GM10266 (cell line): Measurements from ENCODE around the gene LMBR1.
"Not testable (repeated sequence)": the region's sequence is repeated elsewhere in the genome, so short reads cannot be mapped to it uniquely, and the experiment has no call there.

Source experiments
- DNase-seq: peaks from one replicate; pipeline ENCODE4 v3.0.0; 2012; ENCODE audit errors: extremely low spot score
- TF ChIP-seq, protein P1 (sequence below): IDR thresholded peaks from 2 replicates; pipeline ENCODE4 v1.5.1; 2012; ENCODE audit warnings: mild to moderate bottlenecking, low read depth; ENCODE audit not compliant: control insufficient read depth, insufficient read depth; ENCODE audit errors: missing control alignments

LMBR1 gene

DNA sequence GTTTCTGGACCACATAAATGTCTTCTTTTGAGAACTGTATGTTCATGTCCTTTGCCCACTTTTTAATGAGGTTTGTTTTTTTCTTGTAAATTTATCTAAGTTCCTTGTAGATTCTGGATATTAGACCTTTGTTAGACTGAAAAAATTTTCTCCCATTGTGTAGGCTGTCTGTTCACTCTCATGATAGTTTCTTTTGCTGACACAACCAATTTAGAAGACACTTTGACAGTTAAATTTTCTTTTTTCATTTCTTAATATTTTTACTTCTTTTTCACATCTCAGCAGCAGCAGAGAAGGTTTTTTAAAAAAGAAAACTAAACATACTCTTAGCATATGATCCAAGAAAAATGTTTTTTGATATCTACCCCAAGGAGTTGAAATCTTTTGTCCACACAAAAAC lies 190.6 kb downstream of the LMBR1 start:
- TF ChIP-seq, protein P1, sequence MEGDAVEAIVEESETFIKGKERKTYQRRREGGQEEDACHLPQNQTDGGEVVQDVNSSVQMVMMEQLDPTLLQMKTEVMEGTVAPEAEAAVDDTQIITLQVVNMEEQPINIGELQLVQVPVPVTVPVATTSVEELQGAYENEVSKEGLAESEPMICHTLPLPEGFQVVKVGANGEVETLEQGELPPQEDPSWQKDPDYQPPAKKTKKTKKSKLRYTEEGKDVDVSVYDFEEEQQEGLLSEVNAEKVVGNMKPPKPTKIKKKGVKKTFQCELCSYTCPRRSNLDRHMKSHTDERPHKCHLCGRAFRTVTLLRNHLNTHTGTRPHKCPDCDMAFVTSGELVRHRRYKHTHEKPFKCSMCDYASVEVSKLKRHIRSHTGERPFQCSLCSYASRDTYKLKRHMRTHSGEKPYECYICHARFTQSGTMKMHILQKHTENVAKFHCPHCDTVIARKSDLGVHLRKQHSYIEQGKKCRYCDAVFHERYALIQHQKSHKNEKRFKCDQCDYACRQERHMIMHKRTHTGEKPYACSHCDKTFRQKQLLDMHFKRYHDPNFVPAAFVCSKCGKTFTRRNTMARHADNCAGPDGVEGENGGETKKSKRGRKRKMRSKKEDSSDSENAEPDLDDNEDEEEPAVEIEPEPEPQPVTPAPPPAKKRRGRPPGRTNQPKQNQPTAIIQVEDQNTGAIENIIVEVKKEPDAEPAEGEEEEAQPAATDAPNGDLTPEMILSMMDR = no peak
- no peak for DNase-seq

DNA sequence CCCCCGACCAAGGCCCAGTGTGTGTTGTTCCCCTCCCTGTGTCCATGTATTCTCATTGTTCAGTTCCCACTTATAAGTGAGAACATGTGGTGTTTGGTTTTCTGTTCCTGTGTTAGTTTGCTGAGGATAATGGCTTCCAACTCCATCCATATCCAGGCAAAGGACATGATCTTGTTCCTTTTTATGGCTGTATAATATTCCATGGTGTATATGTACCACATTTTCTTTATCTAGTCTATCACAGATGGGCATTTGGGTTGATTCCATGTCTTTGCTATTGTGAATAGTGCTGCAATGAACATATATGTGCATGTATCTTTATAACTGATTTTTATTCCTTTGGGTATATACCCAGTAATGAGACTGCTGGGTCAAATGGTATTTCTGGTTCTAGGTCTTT lies 191.2 kb downstream of the LMBR1 start:
- DNase-seq = not testable (repeated sequence)

DNA sequence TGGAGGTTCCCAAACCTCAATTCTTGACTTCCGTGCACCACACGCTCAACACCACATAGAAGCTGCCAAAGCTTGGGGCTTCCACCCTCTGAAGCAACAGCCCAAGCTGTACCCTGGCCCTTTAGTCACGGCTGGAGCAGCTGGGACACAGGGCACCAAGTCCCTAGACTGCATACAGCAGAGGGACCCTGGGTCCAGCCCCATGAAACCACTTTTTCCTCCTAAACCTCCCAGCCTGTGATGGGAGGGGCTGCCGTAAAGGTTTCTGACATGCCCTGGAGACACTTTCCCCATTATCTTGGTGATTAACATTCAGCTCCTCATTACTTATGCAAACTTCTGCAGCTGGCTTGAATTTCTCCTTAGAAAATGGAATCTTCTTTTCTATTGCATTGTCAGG lies 194.5 kb downstream of the LMBR1 start:
- DNase-seq = not testable (repeated sequence)

DNA sequence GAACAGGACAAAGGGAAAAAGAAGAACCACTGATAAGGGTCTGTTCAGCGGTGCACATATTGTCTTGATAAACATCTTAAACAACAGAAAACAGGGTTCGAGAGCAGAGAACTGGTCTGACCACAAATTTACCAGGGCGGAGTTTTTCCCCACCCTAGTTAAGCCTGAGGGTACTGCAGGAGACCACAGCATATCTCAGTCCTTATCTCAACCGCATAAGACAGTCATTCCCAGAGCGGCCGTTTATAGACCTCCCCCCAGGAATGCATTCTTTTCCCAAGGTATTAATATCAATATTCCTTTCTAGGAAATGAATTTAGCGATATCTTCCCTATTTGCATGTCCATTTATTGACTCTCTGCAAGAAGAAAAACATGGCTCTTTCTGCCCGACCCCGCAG lies 195.7 kb downstream of the LMBR1 start:
- not testable (repeated sequence) for DNase-seq

DNA sequence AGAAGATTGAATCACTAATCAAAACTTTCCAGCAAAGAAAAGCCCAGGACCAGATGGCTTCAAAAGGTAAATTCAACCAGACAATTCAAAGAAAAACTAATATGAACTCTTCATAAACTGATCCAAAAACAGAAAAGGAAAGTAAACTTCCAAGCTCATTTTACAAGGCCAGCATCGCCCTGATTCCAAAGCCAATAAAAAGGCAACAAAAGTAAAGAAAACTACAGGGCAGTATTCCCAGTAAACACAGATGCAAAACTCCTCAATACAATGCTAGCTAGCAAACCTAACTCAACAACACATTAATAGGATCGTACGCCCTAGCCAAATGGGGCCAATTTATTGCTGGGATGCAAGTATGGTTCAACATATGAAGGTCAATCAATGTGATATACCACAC lies 199.4 kb downstream of the LMBR1 start:
- TF ChIP-seq, protein P1 = no peak
- no peak for DNase-seq

DNA sequence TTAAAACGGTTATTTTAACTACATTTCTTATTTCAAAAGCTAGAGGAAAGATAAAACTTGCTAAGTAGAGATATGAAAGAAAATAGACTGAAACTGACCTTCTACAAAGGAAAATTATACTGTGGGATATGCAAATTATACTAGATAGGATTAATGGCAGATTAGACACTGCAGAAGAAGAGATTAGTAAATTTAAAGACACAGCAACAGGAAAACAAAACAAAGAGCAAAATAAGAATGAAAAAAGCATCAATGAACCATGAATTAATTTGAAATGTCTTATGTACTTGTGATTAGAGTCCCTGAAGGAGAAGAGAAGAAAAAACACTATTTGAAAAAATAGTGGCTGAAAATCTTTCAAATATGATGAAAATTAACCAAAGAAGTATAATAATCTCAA lies 200.1 kb downstream of the LMBR1 start:
- TF ChIP-seq, protein P1 = no peak
- DNase-seq = no peak

DNA sequence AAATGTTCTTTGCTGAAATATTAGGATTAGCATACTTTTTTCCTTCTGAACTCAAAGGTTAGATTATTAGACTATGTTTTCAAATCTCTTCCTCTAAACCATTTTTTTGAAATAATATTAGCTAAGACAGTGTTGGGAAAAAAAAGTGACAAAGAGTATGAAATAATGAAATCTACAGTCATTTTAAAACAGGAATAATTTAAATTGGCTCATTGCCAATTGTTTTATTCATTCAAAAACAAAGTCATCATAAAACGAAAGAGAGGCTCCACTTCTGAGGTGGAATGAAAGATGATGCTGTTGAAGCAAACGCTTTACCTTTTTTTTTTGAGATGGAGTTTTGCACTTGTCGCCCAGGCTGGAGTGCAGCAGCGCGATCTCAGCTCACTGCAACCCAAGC lies 201.2 kb downstream of the LMBR1 start:
- TF ChIP-seq, protein P1 = no peak
- DNase-seq = no peak

DNA sequence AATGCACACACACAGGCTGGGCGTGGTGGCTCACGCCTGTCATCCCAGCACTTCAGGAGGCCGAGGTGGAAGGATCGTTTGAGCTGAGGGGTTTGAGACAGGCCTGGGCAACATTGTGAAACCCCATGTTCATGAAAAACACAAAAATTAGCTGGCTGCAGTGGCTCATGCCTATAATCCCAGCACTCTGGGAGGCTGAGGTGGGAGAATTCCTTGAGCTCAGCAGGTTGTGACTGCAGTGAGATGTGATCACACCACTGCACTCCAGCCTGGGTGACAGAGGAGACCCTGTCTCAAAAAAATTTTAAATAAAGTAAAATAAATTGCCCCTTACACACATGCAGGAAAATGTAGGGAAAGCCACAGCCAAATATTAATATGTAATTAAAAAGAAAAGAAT lies 208.3 kb downstream of the LMBR1 start:
- TF ChIP-seq, protein P1 = no peak
- no peak for DNase-seq

DNA sequence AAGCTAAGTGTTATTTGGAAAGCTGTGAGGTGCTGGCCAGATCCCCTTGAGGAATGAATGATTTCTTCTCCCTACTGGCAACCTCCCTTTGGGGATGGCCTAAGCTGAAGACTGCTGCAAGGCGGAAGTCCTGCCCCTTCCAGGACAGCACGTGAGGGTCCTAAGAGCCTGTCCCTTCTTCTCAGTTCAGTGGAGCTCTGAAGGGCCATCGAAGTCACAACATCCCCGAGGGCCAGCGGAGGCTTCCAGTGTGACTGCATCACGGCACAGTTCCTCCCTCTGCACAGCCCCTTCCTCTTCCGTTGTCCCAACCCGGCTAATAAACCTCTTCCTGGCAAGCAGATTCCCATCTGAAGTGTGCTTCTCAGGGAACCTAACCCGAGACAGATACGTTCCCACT lies 208.7 kb downstream of the LMBR1 start:
- TF ChIP-seq, protein P1 = no peak

More for the DNA sequence above, 208.7 kb downstream of the LMBR1 start:
- no peak for DNase-seq
